Ishikawa (cell line): ENCODE data around the gene TPSG1.

Experiments
- CEBPB ChIP-seq: IDR thresholded peaks from 2 replicates; pipeline ENCODE4 v1.6.1; 2012
- EP300 ChIP-seq: IDR thresholded peaks from 2 replicates; pipeline ENCODE4 v1.6.1; 2012; ENCODE audit warnings: borderline replicate concordance
- FOXM1 ChIP-seq: IDR thresholded peaks from 2 replicates; pipeline ENCODE4 v1.6.1; 2012; ENCODE audit warnings: low read depth, borderline replicate concordance
- MAX ChIP-seq: IDR thresholded peaks from 2 replicates; pipeline ENCODE4 v1.6.1; 2012
- REST ChIP-seq: IDR thresholded peaks from 2 replicates; pipeline ENCODE4 v1.6.1; 2012; ENCODE audit warnings: low read depth, mild to moderate bottlenecking
- TAF1 ChIP-seq: IDR thresholded peaks from 2 replicates; pipeline ENCODE4 v1.6.1; 2012; ENCODE audit warnings: low read depth, mild to moderate bottlenecking
- TCF12 ChIP-seq: IDR thresholded peaks from 2 replicates; pipeline ENCODE4 v1.6.1; 2012; ENCODE audit warnings: low read depth
- ZBTB7A ChIP-seq: IDR thresholded peaks from 2 replicates; pipeline ENCODE4 v1.6.1; 2012; ENCODE audit warnings: low read depth

- TF ChIP-seq TCF12 (no peak), EP300 (no peak), MAX (no peak), FOXM1 (no peak), TAF1 (no peak), CEBPB (no peak), ZBTB7A (no peak), REST (no peak)
These were observed 16.0 kb downstream of the TPSG1 start for GRCh38 chr16:1209081-1209480.
